Adrenal gland (tissue), 19 donors: Measurements from ENCODE around the gene CASTOR1. TPM values are rescaled to one million over a fixed set of nuclear protein-coding genes. Genes with fewer than 3 reads are reported as not detected.
"Not testable (repeated sequence)": the region's sequence is repeated elsewhere in the genome, so short reads cannot be mapped to it uniquely, and the experiment has no call there.

Experiments
- DNase-seq, 7 donors: peaks; one replicate each; pipeline ENCODE4 v3.0.0-alpha.2; 2019 to 2020
- H3K27ac ChIP-seq, 5 donors: fragments of 200-600 bp; sonication (generic) in 4 of 5; 1 replicate in 3 of 5; 2 replicates in 2 of 5; pipeline versions ENCODE4 v1.5.1 to v1.8.0; 2016 to 2020; ENCODE audit warnings: mild to moderate bottlenecking in 1 of 5
- H3K27me3 ChIP-seq: fragments of 200-600 bp; 2 replicates; pipeline ENCODE4 v1.8.0; 2021
- H3K36me3 ChIP-seq, 2 donors: fragments of 200-600 bp; replicated peaks in 1 of 2; 1 replicate in 1 of 2; 2 replicates in 1 of 2; pipeline versions ENCODE4 v1.5.1 to v1.8.0; 2018 to 2022
- H3K4me1 ChIP-seq, 2 donors: fragments of 200-600 bp; replicated peaks in 1 of 2; 1 replicate in 1 of 2; 2 replicates in 1 of 2; pipeline versions ENCODE4 v1.5.1 to v1.8.0; 2018 to 2021
- H3K4me3 ChIP-seq, 4 donors: fragments of 200-600 bp; sonication (generic) in 3 of 4; one replicate each; pipeline ENCODE4 v1.5.1; 2016 to 2018
- H3K9me3 ChIP-seq, 3 donors: fragments of 200-600 bp; sonication (generic) in 1 of 3; replicated peaks in 1 of 3; 1 replicate in 2 of 3; 2 replicates in 1 of 3; pipeline versions ENCODE4 v1.5.1 to v1.8.0; 2016 to 2021
- CTCF ChIP-seq, 6 experiments: fragments of 450-650 bp in 4 of 6; fragments of 200-600 bp in 2 of 6; sonication (generic) in 1 of 6; IDR thresholded peaks; 1 replicate in 5 of 6; 2 replicates in 1 of 6; pipeline versions ENCODE4 v1.5.1 to v1.8.0; 2016 to 2021; ENCODE audit warnings: antibody characterized with exemption in 6 of 6, mild to moderate bottlenecking in 2 of 6, moderate library complexity in 1 of 6
- POLR2A ChIP-seq, 2 donors: fragments of 450-650 bp; IDR thresholded peaks; one replicate each; pipeline ENCODE4 v1.6.1; 2017; ENCODE audit warnings: antibody characterized with exemption in 2 of 2, mild to moderate bottlenecking in 2 of 2, moderate library complexity in 1 of 2
- WGBS, 4 donors: extraction: QIAGEN DNeasy Blood & Tissue Kit in 2 of 4; methylation state at CpG; one replicate each; pipeline versions ENCODE4 v1.1.5 to v1.1.7; 2013 to 2017; 5-methylcytosine and 5-hydroxymethylcytosine counted together
- intact Hi-C, 2 donors: fragments of 100-400 bp; cut with DNase I; formaldehyde crosslinking; loops; one replicate each; pipeline versions ENCODE4 v1.14.1 to v1.15.0; 2022 to 2023
- long read RNA-seq, 10 donors: library from polyadenylated mRNA in 3 of 10; unstranded in 2 of 10; stranded (forward) in 1 of 10; transcript quantifications; one replicate each; pipeline ENCODE4 v2.0.0 and lab custom pipeline, GENCODE V29; 2021 to 2026
- polyA plus RNA-seq, 3 donors: library from polyadenylated mRNA; stranded (reverse); fragments of 200-250 nt in 2 of 3; fragments of 350-450 nt in 1 of 3; fragmentation: Illumina TruSeq in 1 of 3; extraction: RNeasy Lipid Tissue Mini Kit (QIAGEN cat#74804) in 1 of 3; gene quantifications; one replicate each; pipeline ENCODE4 v1.2.3, GENCODE V29; 2013 to 2014
- total RNA-seq, 9 donors: library from RNA; depleted of rRNA in 4 of 9; stranded (reverse); fragments of >200 nt in 4 of 9; fragments of 120-200 nt in 1 of 9; fragmentation: NEBNext Ultra II Directional in 1 of 9; extraction: Animal tissue kit (Norgen Biotek cat#: 25700) in 1 of 9; gene quantifications; one replicate each; pipeline versions ENCODE4 v1.1.0 to v1.2.4, GENCODE V29; 2013 to 2023
- donor health status: healthy with polysubstance abuse.
- donor health status: Bipolar disorder and iron deficiency.
- donor health status: DM: yes; HTN: yes; CAD: no.
- donor health status: DM: no; HTN: no; CAD: no.
- donor health status: DM: no; HTN: no; CAD: no.
- donor health status: DM: yes; HTN: yes; CAD: no.

Gene CASTOR1
- total RNA-seq, result 10 to 100 TPM in 6 of 9 donors, 1 to 10 TPM in 3; 5.5 to 20.1 (median 15.0) TPM
- 10 to 100 TPM in 2 of 3 donors, 1 to 10 TPM in 1; 2.4 to 18.3 (median 15.1) TPM for polyA plus RNA-seq
- long read RNA-seq, donor 1, partial matches to known transcripts, result 0 of 4 reads
- long read RNA-seq, donor 1, other reads (novel, unspliced or antisense), result 0 of 4 reads
- long read RNA-seq, donor 2, partial matches to known transcripts, result 0 of 3 reads
- long read RNA-seq, donor 2, other reads (novel, unspliced or antisense), result 0 of 3 reads
- long read RNA-seq, donor 3, partial matches to known transcripts, result 0 of 3 reads
- long read RNA-seq, donor 3, other reads (novel, unspliced or antisense), result 0 of 3 reads
- long read RNA-seq, donor 4, partial matches to known transcripts, result 1 of 7 reads
- long read RNA-seq, donor 4, other reads (novel, unspliced or antisense), result 4 of 7 reads
- long read RNA-seq, donor 5, transcript CASTOR1-202 (9 exons, 1,623 nt), result major isoform, 27 of 43 reads
- long read RNA-seq, donor 5, partial matches to known transcripts, result 0 of 43 reads
- long read RNA-seq, donor 5, other reads (novel, unspliced or antisense), result 13 of 43 reads
- long read RNA-seq, donor 6, partial matches to known transcripts, result 0 of 7 reads
- long read RNA-seq, donor 6, other reads (novel, unspliced or antisense), result 3 of 7 reads
- long read RNA-seq, donor 7, partial matches to known transcripts, result 0 of 3 reads
- long read RNA-seq, donor 7, other reads (novel, unspliced or antisense), result 0 of 3 reads
- long read RNA-seq, donor 8, partial matches to known transcripts, result 0 of 5 reads
- long read RNA-seq, donor 8, other reads (novel, unspliced or antisense), result 0 of 5 reads
- long read RNA-seq, donor 9, partial matches to known transcripts, result 0 of 1 reads
- long read RNA-seq, donor 9, other reads (novel, unspliced or antisense), result 0 of 1 reads
- long read RNA-seq, donor 10, partial matches to known transcripts, result 0 of 4 reads
- long read RNA-seq, donor 10, other reads (novel, unspliced or antisense), result 0 of 4 reads

GRCh38 chr22:30289141-30289979 is at the start of gene CASTOR1:
Gene CASTOR1, minus strand, starts transcription at chr22:30289505. Its CDS starts 8 bp downstream, at chr22:30289497.
- peak within 1 kb of the TSS; percentile 71 to 92 (median 87) for H3K27ac ChIP-seq
- TF ChIP-seq CTCF (IDR thresholded peaks at IDR 0.05) (peak in 1 of 6 experiments; percentile 6), POLR2A (IDR thresholded peaks at IDR 0.05) (peak; percentile 57 to 72)
- no peaks in the 10 kb centered on the region for H3K9me3 ChIP-seq
- WGBS, 4 donors, result 0 to 1% (median 1%) methylated on average over 12 to 85 of the region's 85 CpGs
- DNase-seq, result peak; percentile 98 to 99 (median 99)
- peak within 1 kb of the TSS; percentile 42 to 53 (median 51) for H3K4me3 ChIP-seq
- intact Hi-C loops, result loop anchor here (5.0 kb wide), 2 partner anchors 38 to 98 kb away; partner anchors contain the start of genes RNF215 (in 1 of the 2) and TBC1D10A (in 1 of the 2)
- H3K4me1 ChIP-seq, result peaks cover 30 to 40% of the 10 kb centered on the region in 2 donors
- no peaks in the 10 kb centered on the region for H3K27me3 ChIP-seq
- H3K36me3 ChIP-seq, result peaks cover 0 to 42% of the 10 kb centered on the region in 2 donors

DNA sequence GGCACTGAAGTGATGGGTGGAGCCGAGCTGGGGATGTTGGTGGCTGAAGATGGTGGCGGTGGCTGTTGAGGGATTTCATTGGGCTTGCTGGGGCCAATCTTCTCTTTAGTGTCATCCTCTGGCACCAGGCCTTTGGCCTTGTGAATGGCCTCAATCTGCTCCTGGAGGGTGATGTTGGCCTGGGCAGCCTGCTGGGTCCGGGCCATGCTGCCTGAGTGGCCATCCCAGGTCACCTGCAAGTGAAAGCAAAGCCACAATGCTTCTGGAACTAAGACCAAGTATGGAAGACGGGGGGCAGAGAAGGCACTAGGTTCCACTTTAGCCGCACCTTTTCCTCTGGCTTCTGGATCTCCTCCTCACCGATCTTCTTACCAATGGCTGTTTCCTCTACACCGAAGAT is 49.5 kb upstream of the CASTOR1 start:
- H3K27ac ChIP-seq, result no peak overlapping the region
- intact Hi-C loops, result no loop called here

DNA sequence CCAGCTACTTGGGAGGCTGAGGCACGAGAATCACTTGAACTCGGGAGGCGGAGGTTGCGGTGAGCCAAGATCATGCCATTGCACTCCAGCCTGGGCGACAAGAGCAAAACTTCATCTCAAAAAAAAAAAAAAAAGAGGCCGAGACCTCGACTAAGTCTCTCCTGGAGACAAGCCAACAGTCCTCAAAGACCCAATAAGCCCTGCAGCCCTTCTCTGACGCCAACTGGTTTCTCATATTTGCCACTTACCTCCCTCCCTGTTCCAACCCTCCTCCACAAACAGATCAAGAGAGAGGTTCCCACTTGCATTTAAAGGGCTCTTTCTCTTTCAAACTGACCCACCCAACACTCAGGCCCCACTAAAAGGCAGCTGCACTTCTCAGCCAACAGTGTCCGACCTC is 49.0 kb upstream of the CASTOR1 start:
- H3K4me3 ChIP-seq, DNase-seq, H3K27ac ChIP-seq, H3K9me3 ChIP-seq, H3K27me3 ChIP-seq, intact Hi-C loops: not testable (repeated sequence)
- H3K36me3 ChIP-seq, result peaks cover 0 to 100% of the 10 kb centered on the region in 2 donors
- H3K4me1 ChIP-seq, result peaks cover 3 to 19% of the 10 kb centered on the region in 2 donors
- WGBS, 4 donors, result 73 to 86% (median 84%) methylated on average over 8 to 9 of the region's 9 CpGs

More for the DNA sequence above, 49.5 kb upstream of the CASTOR1 start:
- no peaks in the 10 kb centered on the region for H3K27me3 ChIP-seq
- TF ChIP-seq POLR2A (IDR thresholded peaks at IDR 0.05) (no peak), CTCF (IDR thresholded peaks at IDR 0.05) (no peak)
- H3K9me3 ChIP-seq, result no peaks in the 10 kb centered on the region
- H3K36me3 ChIP-seq, result peaks cover 0 to 100% of the 10 kb centered on the region in 2 donors
- peak in 2 of 7 donors; percentile 38 to 52 for DNase-seq
- no peak overlapping the region for H3K4me3 ChIP-seq
- peaks cover 3 to 19% of the 10 kb centered on the region in 2 donors for H3K4me1 ChIP-seq
- WGBS, 4 donors, result 85 to 88% (median 86%) methylated on average over 7 of the region's 7 CpGs

- TF ChIP-seq CTCF (IDR thresholded peaks at IDR 0.05) (no peak), POLR2A (IDR thresholded peaks at IDR 0.05) (no peak)
- Histone ChIP-seq H3K36me3 (peaks cover 0 to 100% of the 10 kb centered on the region in 2 donors), H3K4me3 (no peak overlapping the region), H3K4me1 (peaks cover 3 to 19% of the 10 kb centered on the region in 2 donors), H3K27ac (no peak overlapping the region), H3K27me3 (no peaks in the 10 kb centered on the region), H3K9me3 (no peaks in the 10 kb centered on the region)
- WGBS, 4 donors, result 82 to 90% (median 83%) methylated on average over 6 to 8 of the region's 8 CpGs
- intact Hi-C loops, result no loop called here
- DNase-seq, result no peak
These were observed 48.1 kb upstream of the CASTOR1 start for GRCh38 chr22:30337461-30337778.
